Body of pancreas (tissue), 4 donors: ENCODE data around the gene PTPN14.

Experiments
- CTCF ChIP-seq, 7 experiments: fragments of 450-650 bp in 4 of 7; fragments of 200-600 bp in 3 of 7; sonication (generic) in 3 of 7; IDR thresholded peaks; one replicate each; pipeline ENCODE4 v1.5.1; 2016 to 2019; ENCODE audit warnings: antibody characterized with exemption in 7 of 7
- POLR2A ChIP-seq, 3 donors: fragments of 450-650 bp; IDR thresholded peaks; one replicate each; pipeline ENCODE4 v1.6.1; 2016; ENCODE audit warnings: antibody characterized with exemption in 3 of 3, mild to moderate bottlenecking in 2 of 3

- TF ChIP-seq CTCF (IDR thresholded peaks at IDR 0.05), result no peak
- no peak for TF ChIP-seq POLR2A (IDR thresholded peaks at IDR 0.05)
Measured at GRCh38 chr1:214303141-214303930, 248.1 kb downstream of the PTPN14 start.
